PFSK-1 (cell line): Measurements from ENCODE around the gene CDT1.

Experiments
- FOXP2 ChIP-seq: optimal IDR thresholded peaks from 2 replicates; pipeline ENCODE3; 2011; ENCODE audit warnings: borderline replicate concordance, control low read depth, inconsistent platforms; ENCODE audit not compliant: insufficient read depth; ENCODE audit errors: extremely low read length, extremely low read depth
- POLR2AphosphoS5 ChIP-seq: IDR thresholded peaks from 2 replicates; pipeline ENCODE4 v1.6.1; 2012; ENCODE audit warnings: low read depth, mild to moderate bottlenecking, control low read depth, low read length, moderate library complexity
- REST ChIP-seq, 2 experiments: IDR thresholded peaks; 2 replicates each; pipeline versions ENCODE4 v1.6.1 to v1.8.0; 2011 to 2012; ENCODE audit warnings: low read depth in 2 of 2, low read length in 2 of 2, control low read depth in 1 of 2, inconsistent platforms in 1 of 2, mild to moderate bottlenecking in 1 of 2, moderate library complexity in 1 of 2; ENCODE audit not compliant: insufficient read depth in 1 of 2
- SIN3A ChIP-seq: IDR thresholded peaks from 2 replicates; pipeline ENCODE4 v1.6.1; 2012; ENCODE audit warnings: mild to moderate bottlenecking, low read length, moderate library complexity, borderline replicate concordance; ENCODE audit not compliant: insufficient read depth
- TAF1 ChIP-seq: IDR thresholded peaks from 2 replicates; pipeline ENCODE4 v1.6.1; 2012; ENCODE audit warnings: low read length, control low read depth, borderline replicate concordance; ENCODE audit not compliant: insufficient read depth

CDT1 gene

GRCh38 chr16:88805887-88806393 lies 2.4 kb downstream of the CDT1 start:
- no peak for TF ChIP-seq SIN3A
- TF ChIP-seq REST (IDR thresholded peaks at IDR 0.05; ENCODE audit: insufficient read depth in 1 of 2, low read depth in 2 of 2, low read length in 2 of 2): no peak
- TF ChIP-seq FOXP2: no peak
- no peak for TF ChIP-seq POLR2AphosphoS5
- no peak for TF ChIP-seq TAF1

GRCh38 chr16:88806491-88807111 lies 3.0 kb downstream of the CDT1 start:
- no peak for TF ChIP-seq FOXP2
- TF ChIP-seq SIN3A: no peak
- TF ChIP-seq TAF1: no peak
- no peak for TF ChIP-seq POLR2AphosphoS5
- no peak for TF ChIP-seq REST (IDR thresholded peaks at IDR 0.05; ENCODE audit: insufficient read depth in 1 of 2, low read depth in 2 of 2, low read length in 2 of 2)

- TF ChIP-seq POLR2AphosphoS5 (0 out of 2 replicates have a peak, but pooled peaks have one; percentile 4), FOXP2 (no peak), SIN3A (no peak), TAF1 (no peak)
Observed at GRCh38 chr16:88807142-88807625, 3.6 kb downstream of the CDT1 start.

- no peak for TF ChIP-seq FOXP2
- no peak for TF ChIP-seq REST (IDR thresholded peaks at IDR 0.05; ENCODE audit: insufficient read depth in 1 of 2, low read depth in 2 of 2, low read length in 2 of 2)
- TF ChIP-seq SIN3A: no peak
- TF ChIP-seq POLR2AphosphoS5: peak; percentile 44; the same call in 1 of the 2 replicates
- no peak for TF ChIP-seq TAF1
Observed at GRCh38 chr16:88807626-88808453, 4.3 kb downstream of the CDT1 start.

GRCh38 chr16:88809068-88809675 lies 5.6 kb downstream of the CDT1 start:
- TF ChIP-seq POLR2AphosphoS5 (peak; percentile 80; the same call in 1 of the 2 replicates), SIN3A (no peak), TAF1 (no peak), FOXP2 (no peak)
